HEK293T (cell line): ENCODE data around the gene SAMHD1.

Experiments
- PKNOX1 ChIP-seq: fragments of 450-650 bp; IDR thresholded peaks from 2 replicates; pipeline ENCODE4 v1.6.1; 2016
- SUZ12 ChIP-seq: fragments of 450-650 bp; IDR thresholded peaks from 2 replicates; pipeline ENCODE4 v1.6.1; 2016; ENCODE audit warnings: mild to moderate bottlenecking
- TARDBP ChIP-seq: fragments of 450-650 bp; IDR thresholded peaks from 2 replicates; pipeline ENCODE4 v1.6.1; 2016

- TF ChIP-seq TARDBP (no peak), SUZ12 (no peak), PKNOX1 (no peak)
Observed at GRCh38 chr20:36859700-36860330, 91.7 kb downstream of the SAMHD1 start.
